T-helper 2 cell treated with Interferon-gamma antibody and Interleukin-4, amounts not matched to agents 100 ng/mL and 5 ng/mL, for 36 hours (primary cell): Measurements from ENCODE around the gene REXO1. TPM values are rescaled to one million over a fixed set of nuclear protein-coding genes. Genes with fewer than 3 reads are reported as not detected.

ENCODE experiments used
- intact Hi-C: fragments of 100-400 bp; cut with micrococcal nuclease; formaldehyde crosslinking; loops from one replicate; pipeline ENCODE4 v1.15.1; 2023
- total RNA-seq: library from RNA; stranded (reverse); gene quantifications from 2 replicates; pipeline ENCODE4 v1.2.3, GENCODE V29; 2022

REXO1 gene
- total RNA-seq, 1 donor from 2014 or later = 54.1 TPM

DNA sequence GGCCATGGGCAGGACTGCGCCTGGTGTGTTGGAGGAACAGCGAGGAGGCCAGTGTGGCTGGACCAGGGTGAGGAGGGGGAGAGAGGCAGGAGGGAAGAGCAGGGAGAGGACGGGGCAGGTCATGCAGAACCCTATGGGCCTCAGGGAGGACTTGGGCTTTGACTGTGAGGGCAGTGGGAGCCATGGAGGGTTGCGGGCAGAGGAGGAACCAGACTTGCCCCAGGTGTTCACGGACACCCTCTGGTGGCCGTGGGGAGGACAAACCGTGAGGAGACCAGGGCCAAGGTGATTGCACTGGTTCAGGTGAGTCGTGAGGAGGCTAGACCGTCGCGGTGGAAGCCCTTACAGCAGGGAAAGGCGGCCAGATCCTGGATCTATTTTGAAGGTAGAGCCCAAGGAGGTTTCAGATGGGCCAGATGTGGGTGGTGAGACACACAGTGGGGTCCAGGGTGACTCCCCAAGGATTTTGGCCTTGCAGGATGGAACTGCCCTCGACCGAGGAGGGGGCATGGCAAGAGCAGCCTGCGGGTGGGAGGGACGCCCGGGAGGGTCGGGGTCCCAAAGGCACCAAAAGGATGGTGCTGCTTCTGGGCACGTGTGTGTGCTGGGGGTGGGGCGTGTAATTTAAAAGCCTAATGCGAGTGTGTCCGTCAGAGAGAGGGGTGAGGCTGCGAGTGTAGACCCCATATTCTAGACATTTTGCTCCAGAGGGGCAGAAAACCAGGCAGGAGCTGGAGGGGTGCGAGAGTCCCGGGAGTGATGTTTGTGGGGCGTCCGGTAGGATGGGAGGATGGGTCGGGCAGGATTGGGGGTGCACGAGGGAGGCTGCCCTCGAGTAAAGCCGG is 2.7 kb upstream of the REXO1 start:
- intact Hi-C loops = no loop called here

DNA sequence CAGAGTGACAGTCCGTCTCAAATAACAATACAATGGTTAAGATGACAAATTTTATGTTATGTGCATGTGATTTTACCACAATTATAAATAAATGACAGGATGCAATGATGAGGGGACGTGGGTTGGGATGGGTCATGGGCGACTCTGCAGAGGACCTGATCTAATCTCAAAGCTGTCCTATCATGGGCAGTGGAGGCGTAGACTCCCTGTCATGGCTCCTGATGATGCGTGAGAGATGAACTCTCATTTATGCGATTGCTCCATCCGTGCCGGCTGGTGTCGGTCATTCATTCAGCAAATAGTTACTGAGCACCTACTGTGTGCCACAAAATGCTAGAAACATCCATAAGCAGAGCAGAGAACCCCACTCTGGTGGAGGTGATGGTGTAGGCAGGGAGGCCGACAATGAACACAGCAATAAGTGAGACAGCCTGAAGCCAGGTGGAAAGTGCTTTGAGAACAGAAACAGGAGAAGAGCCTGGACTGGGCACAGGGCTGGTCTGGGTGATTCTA is 1.7 kb upstream of the REXO1 start:
- intact Hi-C loops = no loop called here

DNA sequence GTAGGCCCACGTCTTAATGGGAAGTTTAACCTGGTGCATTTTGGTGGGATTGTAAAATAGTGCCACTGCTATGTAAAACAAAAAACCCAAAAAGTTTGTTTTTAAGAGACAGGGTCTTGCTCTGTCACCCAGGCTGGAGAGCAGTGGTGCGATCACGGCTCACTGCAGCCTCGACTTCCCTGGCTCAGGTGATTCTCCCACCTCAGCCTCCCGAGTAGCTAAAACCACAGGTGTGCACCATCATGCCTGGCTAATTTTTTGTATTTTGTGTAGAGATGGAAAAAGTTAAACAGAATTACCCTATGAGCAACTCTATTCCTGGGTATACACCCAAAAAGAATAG is 820 bp upstream of the REXO1 start:
- intact Hi-C loops = no loop called here

GRCh38 chr19:1847684-1848398 is 442 bp downstream of the REXO1 start:
- intact Hi-C loops = loop anchor here (1.0 kb wide), 1 partner anchor 36 kb away; the partner anchor contains the start of gene ATP8B3

DNA sequence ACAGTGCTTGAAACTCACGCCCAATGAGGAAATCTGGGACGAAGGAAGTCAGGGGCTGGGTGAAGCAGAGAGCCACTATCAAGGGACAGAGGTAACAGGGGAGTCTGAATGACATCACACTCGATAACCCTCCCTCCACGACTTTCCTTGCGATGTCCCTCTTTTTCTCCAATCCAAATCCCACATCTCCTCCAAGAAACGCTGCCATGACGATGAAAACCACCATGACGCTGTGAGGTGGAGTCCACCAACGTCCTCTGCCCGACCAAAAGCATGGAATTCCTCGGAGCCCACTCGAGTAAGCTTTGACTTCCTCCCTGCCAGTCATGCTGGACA is 967 bp downstream of the REXO1 start:
- intact Hi-C loops = no loop called here

DNA sequence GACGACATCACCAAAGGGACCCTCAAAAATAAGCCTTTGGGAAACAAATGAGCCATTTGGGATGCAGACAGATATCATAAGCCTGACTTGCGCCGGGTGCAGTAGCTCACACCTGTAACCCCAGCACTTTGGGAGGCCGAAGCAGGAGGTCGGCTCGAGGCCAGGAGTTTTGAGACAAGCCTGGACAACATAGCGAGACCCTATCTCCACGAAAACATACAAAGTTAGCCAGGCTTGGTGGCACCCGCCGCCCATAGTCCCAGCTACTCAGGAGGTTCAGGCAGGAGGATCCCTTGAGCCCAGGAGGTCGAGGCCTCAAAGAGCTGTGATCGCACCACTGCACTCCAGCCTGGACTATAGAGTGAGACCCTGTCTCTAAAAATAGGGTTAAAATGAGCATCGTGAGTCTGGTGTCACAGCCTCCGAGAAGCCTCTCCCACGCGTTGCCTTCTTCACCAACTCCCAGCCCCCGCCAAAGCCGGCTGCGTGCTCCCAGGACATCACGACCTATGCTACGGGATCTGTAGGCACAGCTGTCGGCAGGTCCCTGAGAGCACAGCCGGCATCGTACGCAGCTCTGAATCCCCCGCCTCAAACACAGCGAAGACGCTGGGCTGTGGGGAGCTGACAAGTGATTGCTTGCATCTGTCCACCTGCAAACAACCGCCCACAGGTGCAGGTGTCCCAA is 1.6 kb downstream of the REXO1 start:
- intact Hi-C loops = no loop called here

- intact Hi-C loops = no loop called here
These were observed 2.6 kb downstream of the REXO1 start for GRCh38 chr19:1845642-1846041.

- intact Hi-C loops = no loop called here
These were observed 3.2 kb downstream of the REXO1 start for GRCh38 chr19:1845125-1845515.

DNA sequence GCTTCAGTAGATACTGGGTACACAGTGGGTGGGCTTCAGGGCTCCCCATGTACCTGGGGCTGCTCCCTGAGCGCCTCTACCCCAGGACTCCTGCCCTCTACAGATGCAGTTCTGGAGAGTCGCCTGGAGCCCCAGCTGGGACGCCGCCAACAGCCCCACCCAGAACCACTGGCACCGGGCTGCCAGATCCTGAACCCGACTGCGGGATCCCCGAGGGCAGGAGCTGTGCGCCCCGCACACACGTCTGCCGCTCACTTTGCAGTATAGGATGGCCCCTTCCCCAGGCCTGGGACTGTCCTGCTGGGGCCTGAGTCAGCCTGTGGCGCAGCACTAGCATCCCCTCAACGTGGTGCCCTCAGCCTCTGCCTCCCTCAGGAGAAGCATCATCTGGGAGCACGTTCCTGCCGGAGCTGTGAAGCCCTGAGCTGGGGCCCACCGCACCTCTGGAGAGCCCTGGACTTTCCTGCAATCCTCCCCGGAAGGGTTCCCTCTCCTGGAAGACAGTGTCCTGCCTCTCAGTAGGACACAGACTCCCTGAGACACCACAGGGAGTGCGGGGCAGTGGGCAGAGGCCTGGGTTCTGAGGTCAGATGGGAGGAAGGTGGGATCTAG is 3.7 kb downstream of the REXO1 start:
- intact Hi-C loops = no loop called here

- intact Hi-C loops = no loop called here
These were observed 4.5 kb downstream of the REXO1 start for GRCh38 chr19:1843646-1844394.

GRCh38 chr19:1843116-1843515 is 5.2 kb downstream of the REXO1 start:
- intact Hi-C loops = no loop called here

- intact Hi-C loops = no loop called here
These were observed 6.9 kb downstream of the REXO1 start for GRCh38 chr19:1841209-1841924.

DNA sequence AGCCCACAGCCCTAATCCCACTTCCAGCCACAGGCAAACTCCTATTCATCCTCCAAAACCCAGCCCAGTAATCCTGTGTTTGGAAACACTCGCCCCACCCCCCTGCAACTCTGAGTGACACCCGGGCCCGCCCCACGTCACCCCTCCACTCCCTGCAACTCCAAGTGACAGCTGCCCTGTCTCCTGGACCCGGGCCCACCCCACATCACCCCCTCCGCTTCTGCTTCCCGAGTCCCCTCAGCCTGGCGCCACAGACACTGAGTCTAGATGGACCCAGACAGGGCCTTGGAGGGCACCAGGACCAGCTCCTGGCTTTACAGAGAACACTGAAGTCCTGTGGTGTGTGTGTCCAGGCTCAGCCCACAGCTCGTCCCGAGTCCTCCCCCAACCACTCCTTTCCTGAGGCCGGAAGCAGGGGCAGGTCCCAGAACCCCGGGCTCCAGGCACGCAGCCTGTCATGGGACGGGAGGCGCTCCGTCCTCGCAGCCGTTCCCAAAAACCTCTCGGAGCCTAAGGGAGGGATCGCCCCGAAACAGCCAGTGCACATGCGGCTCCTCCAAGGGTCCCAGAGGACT is 7.7 kb downstream of the REXO1 start:
- intact Hi-C loops = no loop called here

DNA sequence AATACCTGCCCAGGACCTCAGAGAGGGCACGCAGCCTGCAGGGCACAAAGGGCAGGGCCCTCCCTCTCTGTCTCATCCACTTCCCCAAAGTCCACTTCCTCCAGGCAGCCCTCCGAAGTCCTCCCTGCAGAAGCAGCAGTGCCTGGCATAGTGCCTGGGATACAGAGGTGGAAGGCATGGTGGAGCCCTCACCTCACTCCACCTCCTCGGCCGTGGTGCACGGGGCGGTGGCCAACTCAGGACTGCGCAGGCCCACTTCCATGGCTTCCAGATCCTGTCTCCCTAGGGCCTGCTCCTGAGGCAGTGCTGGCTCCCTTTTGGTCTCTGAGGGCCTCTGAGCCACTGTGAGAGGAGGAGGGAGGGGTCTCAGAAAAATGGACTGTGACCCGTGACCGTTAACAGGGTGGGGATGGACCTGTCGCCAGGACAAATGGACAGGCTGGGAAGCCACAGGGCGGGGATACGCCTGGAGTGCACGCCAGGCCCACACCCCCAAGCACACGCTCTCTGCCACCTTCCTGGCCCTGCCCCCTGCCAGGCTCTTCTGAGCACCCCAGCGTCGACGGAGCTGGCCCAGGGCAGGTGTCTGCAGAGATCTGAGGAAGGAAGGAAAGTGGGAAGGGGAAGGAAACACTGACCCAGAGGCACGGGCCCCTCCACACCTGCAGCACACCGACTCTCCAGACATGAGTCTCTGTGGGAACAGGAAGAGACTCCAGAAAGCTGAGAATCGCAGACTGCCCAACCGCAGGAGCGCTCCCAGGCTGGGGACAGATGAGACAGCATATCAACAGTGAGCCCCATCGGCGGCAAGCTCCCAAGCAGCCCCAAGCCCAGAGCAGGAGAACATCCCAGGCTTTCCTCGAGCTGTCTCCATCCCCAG is 8.4 kb downstream of the REXO1 start:
- intact Hi-C loops = no loop called here

DNA sequence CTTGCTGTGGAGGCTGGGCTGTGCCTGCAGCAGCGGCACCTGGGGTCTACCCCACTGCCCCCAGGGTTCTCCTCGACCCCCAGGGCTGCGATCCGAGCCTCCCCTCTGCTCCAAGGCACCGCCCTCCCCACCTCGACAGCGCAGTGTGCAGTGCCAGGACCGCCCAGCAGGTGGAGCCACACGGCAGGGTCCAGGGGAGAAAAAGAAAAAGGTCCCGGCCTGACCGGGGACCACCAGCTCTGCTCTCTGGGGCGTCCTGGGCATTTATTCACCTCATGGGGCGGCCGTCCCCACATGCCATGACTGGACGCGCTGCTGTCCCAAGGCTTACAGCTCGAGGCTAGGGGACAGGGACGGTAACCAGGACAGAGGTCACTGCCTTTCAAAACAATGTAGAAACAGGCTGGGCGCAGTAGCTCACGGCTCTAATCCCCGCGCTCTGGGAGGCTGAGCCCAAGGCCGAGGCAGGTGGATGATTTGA is 10.6 kb downstream of the REXO1 start:
- intact Hi-C loops = no loop called here

DNA sequence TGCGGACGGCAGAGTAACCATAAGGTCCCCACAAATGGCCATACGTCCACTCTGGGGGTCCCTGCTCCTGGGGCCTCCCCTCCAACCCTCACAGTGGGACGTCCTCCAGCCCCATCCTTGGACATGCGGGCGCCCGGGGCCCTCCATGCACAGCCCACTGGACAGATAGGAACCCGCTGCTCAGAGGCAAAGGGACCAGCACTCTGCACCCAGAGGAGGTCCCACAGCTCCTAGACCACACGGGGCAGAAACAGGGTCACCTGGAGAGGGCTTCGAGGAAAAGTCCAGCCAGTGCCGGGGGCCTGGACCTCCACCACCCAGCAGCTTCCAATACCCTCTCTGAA is 11.1 kb downstream of the REXO1 start:
- intact Hi-C loops = no loop called here

GRCh38 chr19:1836458-1837221 is 11.6 kb downstream of the REXO1 start:
- intact Hi-C loops = no loop called here

DNA sequence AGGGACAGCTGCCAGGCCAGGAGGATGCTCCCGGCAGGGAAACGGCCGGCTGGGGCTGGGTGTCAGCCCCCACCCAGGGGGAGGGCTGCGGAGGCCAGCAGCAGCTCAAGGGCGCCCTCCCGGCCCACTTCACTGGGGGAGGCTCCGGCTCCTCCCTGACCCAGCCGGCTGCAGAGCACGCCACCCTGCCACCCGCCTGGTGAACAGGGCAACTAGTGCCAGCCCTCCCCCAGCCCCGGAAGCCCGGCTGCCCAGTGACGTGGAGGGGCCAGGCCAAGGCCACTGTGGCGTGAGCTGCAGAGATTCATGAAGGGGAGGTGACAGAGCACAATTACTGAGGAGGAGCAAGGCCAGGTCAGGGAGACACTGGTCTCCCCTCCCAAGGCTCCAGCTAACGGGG is 14.7 kb downstream of the REXO1 start:
- intact Hi-C loops = no loop called here
